Retinal pigment epithelial cell (primary cell): ENCODE results near the gene CINP.

Experiments
- DNase-seq: peaks from one replicate; pipeline ENCODE4 v3.0.0-alpha.2; 2010; ENCODE audit warnings: low read depth
- H3K4me3 ChIP-seq: 2 replicates; pipeline ENCODE4 v1.5.1; 2011; ENCODE audit warnings: mild to moderate bottlenecking, low read length, control low read depth, moderate library complexity
- CTCF ChIP-seq: conservative IDR thresholded peaks from 2 replicates; pipeline ENCODE4 v1.5.1; 2011; ENCODE audit warnings: low read depth, low read length, control low read depth, inconsistent platforms

The CINP gene

GRCh38 chr14:102344485-102344884 is 18.2 kb downstream of the CINP start:
- H3K4me3 ChIP-seq, result no peak overlapping the region
- no peak for TF ChIP-seq CTCF
- no peak for DNase-seq

GRCh38 chr14:102344084-102344483 is 18.6 kb downstream of the CINP start:
- no peak for DNase-seq
- no peak for TF ChIP-seq CTCF
- H3K4me3 ChIP-seq, result no peak overlapping the region

- no peak for TF ChIP-seq CTCF
Measured at GRCh38 chr14:102342238-102342637, 20.5 kb downstream of the CINP start.

GRCh38 chr14:102341566-102341965 is 21.1 kb downstream of the CINP start:
- H3K4me3 ChIP-seq, result no peak overlapping the region
- no peak for DNase-seq
- TF ChIP-seq CTCF, result no peak

More at GRCh38 chr14:102342238-102342637, 20.5 kb downstream of the CINP start:
- no peak overlapping the region for H3K4me3 ChIP-seq
- no peak for DNase-seq

GRCh38 chr14:102338724-102339123 is 24.0 kb downstream of the CINP start:
- no peak for DNase-seq
- no peak for TF ChIP-seq CTCF

GRCh38 chr14:102335163-102335562 is 27.5 kb downstream of the CINP start:
- H3K4me3 ChIP-seq, result no peak overlapping the region
- TF ChIP-seq CTCF, result no peak
- no peak for DNase-seq

More at GRCh38 chr14:102338724-102339123, 24.0 kb downstream of the CINP start:
- H3K4me3 ChIP-seq, result no peak overlapping the region

GRCh38 chr14:102333795-102334705 is 28.6 kb downstream of the CINP start:
- TF ChIP-seq CTCF, result no peak
- no peak for DNase-seq
- no peak overlapping the region for H3K4me3 ChIP-seq
